Smooth muscle cell (in vitro differentiated cells): ENCODE data around the gene MYL5. TPM values are rescaled to one million over a fixed set of nuclear protein-coding genes. Genes with fewer than 3 reads are reported as not detected.

Source experiments
- DNase-seq: peaks from one replicate; lab custom pipeline; 2025; ENCODE audit not compliant: unreplicated experiment; lab: John Stamatoyannopoulos, UW
- H2AFZ ChIP-seq: fragments of 200-600 bp; sonication (generic); 2 replicates; pipeline ENCODE4 v1.6.0; 2016; ENCODE audit warnings: antibody characterized with exemption, low read depth, mild to moderate bottlenecking
- H3F3A ChIP-seq: fragments of 200-600 bp; sonication (generic); 2 replicates; pipeline ENCODE4 v1.6.0; 2017; ENCODE audit warnings: antibody characterized with exemption, low read depth
- H3K27ac ChIP-seq: fragments of 200-600 bp; sonication (generic); 2 replicates; pipeline ENCODE4 v1.5.1; 2016; ENCODE audit warnings: low read depth, mild to moderate bottlenecking
- H3K27me3 ChIP-seq: fragments of 200-600 bp; sonication (generic); 2 replicates; pipeline ENCODE4 v1.6.1; 2016; ENCODE audit warnings: low read depth, mild to moderate bottlenecking
- H3K36me3 ChIP-seq: fragments of 200-600 bp; sonication (generic); 2 replicates; pipeline ENCODE4 v1.5.1; 2016; ENCODE audit warnings: low read depth
- H3K4me1 ChIP-seq: fragments of 200-600 bp; sonication (generic); 2 replicates; pipeline ENCODE4 v1.5.1; 2016; ENCODE audit warnings: low read depth
- H3K4me2 ChIP-seq: fragments of 200-600 bp; sonication (generic); 2 replicates; pipeline ENCODE4 v1.6.0; 2016; ENCODE audit warnings: mild to moderate bottlenecking
- H3K4me3 ChIP-seq: fragments of 200-600 bp; sonication (generic); 2 replicates; pipeline ENCODE4 v1.5.1; 2016; ENCODE audit warnings: mild to moderate bottlenecking
- H3K79me2 ChIP-seq: fragments of 200-600 bp; sonication (generic); 2 replicates; pipeline ENCODE4 v1.6.0; 2016; ENCODE audit warnings: low read depth, mild to moderate bottlenecking
- H3K9ac ChIP-seq: fragments of 200-600 bp; sonication (generic); 2 replicates; pipeline ENCODE4 v1.6.0; 2016; ENCODE audit warnings: low read depth
- H3K9me3 ChIP-seq: fragments of 200-600 bp; sonication (generic); replicated peaks from 2 replicates; pipeline ENCODE4 v1.5.1; 2016; ENCODE audit warnings: low read depth
- H4K20me1 ChIP-seq: fragments of 200-600 bp; sonication (generic); 2 replicates; pipeline ENCODE4 v1.6.0; 2016; ENCODE audit warnings: low read depth
- CTCF ChIP-seq: fragments of 200-600 bp; sonication (generic); IDR thresholded peaks from 2 replicates; pipeline ENCODE4 v1.5.1; 2017; ENCODE audit warnings: borderline replicate concordance, mild to moderate bottlenecking, antibody characterized with exemption; ENCODE audit not compliant: insufficient read depth, poor library complexity, severe bottlenecking
- WGBS: methylation state at CpG from one replicate; pipeline ENCODE4 v1.1.7; 2016; ENCODE audit warnings: low lambda C conversion rate; 5-methylcytosine and 5-hydroxymethylcytosine counted together
- polyA plus RNA-seq: library from polyadenylated mRNA; unstranded; fragments of >200 nt; fragmentation: Nextera tagmentation; extraction: Ambion mirVana; gene quantifications from 2 replicates; pipeline ENCODE4 v1.2.1, GENCODE V29; 2016
- total RNA-seq: library from RNA; depleted of rRNA; stranded (reverse); fragments of >200 nt; gene quantifications from 2 replicates; pipeline ENCODE4 v1.2.3, GENCODE V29; 2014

Gene MYL5
- total and polyA plus RNA-seq, 2 experiments from 2014 or later: 6.7 to 6.8 TPM

- Histone ChIP-seq H3K4me2 (peak overlapping the region; percentile 91), H3K9me3 (no peaks in the 10 kb centered on the region), H3K9ac (peak overlapping the region; percentile 81)
Measured at GRCh38 chr4:687048-687970, 13.0 kb downstream of the MYL5 start.

GRCh38 chr4:687971-688853 is 13.9 kb downstream of the MYL5 start:
- no peak for DNase-seq
- no peak for TF ChIP-seq CTCF
- no peak overlapping the region for H2AFZ ChIP-seq
- no peaks in the 10 kb centered on the region for H3K36me3 ChIP-seq
- peak overlapping the region; percentile 91 for H3K4me2 ChIP-seq
- no peaks in the 10 kb centered on the region for H4K20me1 ChIP-seq
- H3K9me3 ChIP-seq: no peaks in the 10 kb centered on the region
- 77% methylated on average over 22 of the region's 26 CpGs for WGBS
- peak overlapping the region; percentile 81 for H3K9ac ChIP-seq
- peak overlapping the region; percentile 57 for H3K4me3 ChIP-seq
- peaks cover 10% of the 10 kb centered on the region for H3K4me1 ChIP-seq
- H3F3A ChIP-seq: peaks cover 12% of the 10 kb centered on the region
- peaks cover 8% of the 10 kb centered on the region for H3K79me2 ChIP-seq
- peak overlapping the region; percentile 97 for H3K27ac ChIP-seq
- H3K27me3 ChIP-seq: no peaks in the 10 kb centered on the region

More at GRCh38 chr4:687048-687970, 13.0 kb downstream of the MYL5 start:
- Histone ChIP-seq H3K4me1 (peaks cover 10% of the 10 kb centered on the region), H3K79me2 (peaks cover 8% of the 10 kb centered on the region), H3K36me3 (no peaks in the 10 kb centered on the region), H3K27ac (peak overlapping the region; percentile 97), H3K4me3 (no peak overlapping the region), H3K27me3 (no peaks in the 10 kb centered on the region), H4K20me1 (no peaks in the 10 kb centered on the region), H3F3A (peaks cover 12% of the 10 kb centered on the region), H2AFZ (no peak overlapping the region)
- no peak for TF ChIP-seq CTCF
- peak; percentile 69 for DNase-seq
- 31% methylated on average over 37 of the region's 38 CpGs for WGBS

GRCh38 chr4:688854-689681 is 14.7 kb downstream of the MYL5 start, which contains the start of gene SLC49A3:
SLC49A3 (minus strand) TSS chr4:689151; CDS start chr4:689127, 24 bp downstream.
- peak within 1 kb of the TSS; percentile 91 for H3K4me2 ChIP-seq
- no peaks in the 10 kb centered on the region for H3K36me3 ChIP-seq
- peak within 1 kb of the TSS; percentile 57 for H3K4me3 ChIP-seq
- WGBS: 24% methylated on average over 18 of the region's 59 CpGs
- peak within 1 kb of the TSS; percentile 85 for H2AFZ ChIP-seq
- peak within 1 kb of the TSS; percentile 81 for H3K9ac ChIP-seq
- peaks cover 12% of the 10 kb centered on the region for H3F3A ChIP-seq
- H3K79me2 ChIP-seq: peaks cover 8% of the 10 kb centered on the region
- no peak for TF ChIP-seq CTCF
- peak within 1 kb of the TSS; percentile 97 for H3K27ac ChIP-seq
- no peak for DNase-seq
- H4K20me1 ChIP-seq: no peaks in the 10 kb centered on the region
- H3K4me1 ChIP-seq: peaks cover 10% of the 10 kb centered on the region
- no peaks in the 10 kb centered on the region for H3K27me3 ChIP-seq
- no peaks in the 10 kb centered on the region for H3K9me3 ChIP-seq
